GM18868 (cell line): ENCODE measurements around the gene ENOX2.
A peak's percentile ranks its signal among the peaks of the same experiment; 100 is the strongest.
"Not testable (repeated sequence)": the region's sequence is repeated elsewhere in the genome, so short reads cannot be mapped to it uniquely, and the experiment has no call there.

ENCODE experiments used
- ATAC-seq: cut with Tn5 transposase; IDR thresholded peaks from one replicate; pipeline ENCODE4 v1.9.1; 2021; ENCODE audit warnings: mild to moderate bottlenecking, moderate library complexity; ENCODE audit not compliant: unreplicated experiment

Gene ENOX2, protein sequence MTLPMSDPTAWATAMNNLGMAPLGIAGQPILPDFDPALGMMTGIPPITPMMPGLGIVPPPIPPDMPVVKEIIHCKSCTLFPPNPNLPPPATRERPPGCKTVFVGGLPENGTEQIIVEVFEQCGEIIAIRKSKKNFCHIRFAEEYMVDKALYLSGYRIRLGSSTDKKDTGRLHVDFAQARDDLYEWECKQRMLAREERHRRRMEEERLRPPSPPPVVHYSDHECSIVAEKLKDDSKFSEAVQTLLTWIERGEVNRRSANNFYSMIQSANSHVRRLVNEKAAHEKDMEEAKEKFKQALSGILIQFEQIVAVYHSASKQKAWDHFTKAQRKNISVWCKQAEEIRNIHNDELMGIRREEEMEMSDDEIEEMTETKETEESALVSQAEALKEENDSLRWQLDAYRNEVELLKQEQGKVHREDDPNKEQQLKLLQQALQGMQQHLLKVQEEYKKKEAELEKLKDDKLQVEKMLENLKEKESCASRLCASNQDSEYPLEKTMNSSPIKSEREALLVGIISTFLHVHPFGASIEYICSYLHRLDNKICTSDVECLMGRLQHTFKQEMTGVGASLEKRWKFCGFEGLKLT

DNA sequence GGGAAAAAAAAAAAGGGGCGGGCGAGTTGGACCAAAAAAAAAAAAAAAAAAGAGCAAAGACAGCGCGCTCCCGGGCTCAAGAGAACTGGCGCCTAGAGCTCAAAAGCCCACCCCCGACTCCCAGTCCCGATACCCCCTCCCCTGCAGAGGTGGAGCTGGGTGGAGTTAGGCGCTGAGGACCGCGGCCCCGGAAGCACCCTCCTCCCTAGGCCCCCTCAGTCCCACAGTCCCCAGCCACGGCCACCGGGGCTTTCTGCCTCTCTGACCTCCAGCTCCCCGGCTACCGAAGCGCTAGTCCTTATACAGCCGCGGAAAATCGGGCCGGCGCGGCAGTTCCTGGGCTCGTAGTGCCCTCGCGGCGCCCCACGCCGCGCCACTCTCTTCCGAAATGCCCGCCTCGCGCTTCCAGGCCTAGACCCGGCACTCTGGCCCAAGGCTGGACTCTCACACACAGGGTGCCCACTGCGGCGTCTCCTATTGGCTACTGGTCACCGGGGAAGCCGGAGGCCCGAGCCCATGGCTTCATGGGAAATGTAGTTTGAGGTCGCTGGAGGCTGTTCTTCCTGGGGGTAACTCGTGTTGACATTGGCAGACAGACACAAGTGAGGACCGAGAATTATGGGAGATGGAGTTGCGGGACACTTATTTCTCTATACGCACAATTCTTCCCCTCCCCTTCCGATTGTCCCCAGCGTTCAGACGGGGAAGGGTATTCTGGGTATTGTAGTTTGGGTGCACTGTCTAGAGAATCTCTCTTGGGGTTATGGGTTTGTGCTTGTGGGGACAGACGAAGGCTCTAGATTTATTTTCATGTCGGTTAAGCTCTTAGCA, at the start of gene ENOX2:
TSS of gene ENOX2 (minus strand) at position 427 of the 831 bp plus-strand sequence. CDS start 199,993 bp downstream, outside the sequence.
- ATAC-seq, result peak; percentile 98

DNA sequence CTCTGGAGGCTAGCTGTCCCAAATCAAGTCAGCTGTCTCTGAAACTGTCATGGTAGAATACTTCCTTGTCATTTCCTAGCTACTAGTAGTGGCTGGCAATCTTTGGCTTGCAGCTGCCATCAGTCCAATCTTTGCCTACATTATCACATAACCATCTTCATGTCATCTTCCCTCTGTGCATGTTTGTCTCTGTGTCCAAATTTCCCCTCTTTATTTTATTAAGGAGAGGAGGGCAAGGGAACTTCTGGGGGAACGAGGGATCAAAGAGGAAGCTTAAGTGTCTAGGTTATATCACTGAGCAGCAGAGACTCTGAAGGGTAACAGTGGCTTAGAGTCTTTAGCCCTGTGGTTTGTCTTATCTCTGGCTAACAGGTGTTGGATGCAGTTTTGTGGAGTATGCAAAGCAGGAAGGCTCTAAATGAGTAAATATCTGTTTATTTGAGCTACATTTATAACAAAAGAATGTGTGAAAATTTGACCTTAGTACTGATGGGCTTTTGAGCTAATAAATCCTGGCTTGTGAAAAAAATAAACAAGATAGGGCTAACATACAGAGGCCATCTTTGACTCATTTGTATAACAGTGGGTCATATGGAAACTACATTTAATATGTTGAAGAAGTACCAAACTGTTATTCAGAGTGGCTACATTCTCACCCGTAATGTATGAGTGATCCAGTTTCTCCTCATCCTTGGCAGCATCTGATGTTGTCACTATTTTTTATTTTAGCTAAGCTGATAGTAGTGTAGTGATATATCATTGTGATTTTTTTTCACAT, 49.4 kb upstream of the ENOX2 start:
- peak; percentile 97 for ATAC-seq

DNA sequence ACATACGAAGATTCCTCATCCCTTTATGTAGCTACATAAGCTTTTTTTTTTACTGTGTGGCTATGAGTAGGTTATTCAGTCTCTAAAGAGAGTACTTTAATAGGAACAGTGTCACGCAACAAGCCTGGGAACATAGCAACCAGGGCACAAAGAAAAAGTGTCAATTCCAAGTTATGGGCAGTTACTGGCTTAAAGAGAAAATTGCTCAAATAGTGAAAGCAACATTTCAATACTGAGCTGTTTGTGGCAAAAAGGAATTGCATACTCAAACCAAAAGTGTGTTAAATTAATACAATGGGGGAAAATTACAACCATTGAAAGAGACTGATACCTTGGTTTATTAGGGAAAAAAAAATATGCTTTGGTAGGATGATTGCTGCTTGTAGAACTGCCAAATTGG, 41.2 kb upstream of the ENOX2 start:
- no peak for ATAC-seq

DNA sequence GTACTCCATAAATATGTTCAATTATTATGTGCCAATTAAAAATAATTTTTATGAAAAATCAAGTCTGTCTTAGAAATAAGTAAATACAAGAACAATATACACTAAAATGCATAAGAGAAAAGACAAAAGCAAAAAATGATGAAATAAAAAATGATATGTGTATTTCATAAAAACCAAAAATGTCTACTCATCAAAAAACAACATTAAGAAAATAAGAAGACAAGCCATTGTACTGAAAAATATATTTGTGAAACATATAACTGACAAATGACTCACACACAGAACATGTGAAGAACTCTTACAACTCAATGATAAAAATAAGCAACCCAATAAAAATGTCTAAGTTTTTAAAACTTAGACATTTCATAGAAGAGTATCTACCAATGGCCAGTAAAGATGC, 34.1 kb upstream of the ENOX2 start:
- no peak for ATAC-seq

DNA sequence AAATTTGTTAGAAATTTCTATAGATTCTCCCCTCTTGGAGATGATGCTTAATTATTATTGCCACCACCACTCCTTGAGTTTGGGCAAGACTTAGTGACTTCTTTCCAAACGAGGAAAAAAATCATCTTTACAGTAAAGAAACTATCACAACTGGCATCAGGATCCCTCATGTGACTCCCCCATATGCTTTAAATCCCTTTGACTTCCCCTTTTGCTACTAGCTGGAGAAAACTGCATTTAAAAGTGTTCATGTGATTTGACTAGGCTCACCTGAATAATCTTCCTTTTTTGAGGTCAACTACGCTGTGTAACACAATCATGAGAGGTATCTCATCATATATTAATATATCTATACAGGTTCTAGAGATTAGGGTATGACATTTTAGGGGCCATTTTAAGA, 30.3 kb upstream of the ENOX2 start:
- no peak for ATAC-seq

DNA sequence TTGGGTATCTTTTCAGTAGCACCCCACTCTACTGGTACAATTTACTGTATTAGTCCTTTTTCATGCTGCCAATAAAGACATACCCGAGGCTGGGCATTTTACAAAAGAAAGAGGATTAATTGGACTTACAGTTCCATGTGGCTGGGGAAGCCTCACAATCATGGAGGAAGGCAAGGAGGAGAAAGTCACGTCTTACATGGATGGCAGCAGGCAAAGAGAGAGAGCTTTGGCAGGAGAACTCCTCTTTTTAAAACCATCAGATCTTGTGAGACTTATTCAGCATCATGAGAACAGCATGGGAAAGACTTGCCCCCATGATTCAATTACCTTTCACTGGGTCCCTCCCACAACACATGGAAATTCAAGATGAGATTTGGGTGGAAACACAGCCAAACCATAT, 17.4 kb upstream of the ENOX2 start:
- not testable (repeated sequence) for ATAC-seq

DNA sequence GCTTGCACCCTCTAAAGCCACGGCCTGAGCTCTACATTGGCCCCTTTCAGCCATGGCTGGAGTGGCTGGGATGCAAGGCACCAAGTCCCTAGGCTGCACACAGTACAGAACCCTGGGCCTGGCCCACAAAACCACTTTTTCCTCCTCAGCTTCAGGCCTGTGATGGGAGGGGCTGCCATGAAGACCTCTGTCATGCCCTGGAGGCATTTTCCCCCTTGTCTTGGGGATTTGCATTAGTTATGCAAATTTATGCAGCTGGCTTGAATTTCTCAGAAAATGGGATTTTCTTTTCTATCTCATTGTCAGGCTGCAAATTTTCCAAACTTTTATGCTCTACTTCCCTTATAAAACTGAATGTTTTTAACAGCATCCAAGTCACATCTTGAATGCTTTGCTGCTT, 16.7 kb upstream of the ENOX2 start:
- ATAC-seq, result not testable (repeated sequence)

DNA sequence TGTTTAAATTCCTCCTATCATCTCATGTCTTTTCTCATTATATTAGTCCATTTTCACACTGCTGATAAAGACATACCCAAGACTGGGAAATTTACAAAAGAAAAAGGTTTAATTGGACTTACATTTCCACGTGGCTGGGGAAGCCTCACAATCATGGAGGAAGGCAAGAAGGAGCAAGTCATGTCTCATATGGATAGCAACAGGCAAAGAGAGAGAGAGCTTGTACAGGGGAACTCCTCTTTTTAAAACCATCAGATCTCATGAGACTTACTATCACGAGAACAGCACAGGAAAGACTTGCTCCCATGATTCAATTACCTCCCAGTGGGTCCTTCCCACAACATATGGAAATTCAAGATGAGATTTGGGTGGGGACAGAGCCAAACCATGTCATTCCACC, 15.5 kb upstream of the ENOX2 start:
- not testable (repeated sequence) for ATAC-seq

DNA sequence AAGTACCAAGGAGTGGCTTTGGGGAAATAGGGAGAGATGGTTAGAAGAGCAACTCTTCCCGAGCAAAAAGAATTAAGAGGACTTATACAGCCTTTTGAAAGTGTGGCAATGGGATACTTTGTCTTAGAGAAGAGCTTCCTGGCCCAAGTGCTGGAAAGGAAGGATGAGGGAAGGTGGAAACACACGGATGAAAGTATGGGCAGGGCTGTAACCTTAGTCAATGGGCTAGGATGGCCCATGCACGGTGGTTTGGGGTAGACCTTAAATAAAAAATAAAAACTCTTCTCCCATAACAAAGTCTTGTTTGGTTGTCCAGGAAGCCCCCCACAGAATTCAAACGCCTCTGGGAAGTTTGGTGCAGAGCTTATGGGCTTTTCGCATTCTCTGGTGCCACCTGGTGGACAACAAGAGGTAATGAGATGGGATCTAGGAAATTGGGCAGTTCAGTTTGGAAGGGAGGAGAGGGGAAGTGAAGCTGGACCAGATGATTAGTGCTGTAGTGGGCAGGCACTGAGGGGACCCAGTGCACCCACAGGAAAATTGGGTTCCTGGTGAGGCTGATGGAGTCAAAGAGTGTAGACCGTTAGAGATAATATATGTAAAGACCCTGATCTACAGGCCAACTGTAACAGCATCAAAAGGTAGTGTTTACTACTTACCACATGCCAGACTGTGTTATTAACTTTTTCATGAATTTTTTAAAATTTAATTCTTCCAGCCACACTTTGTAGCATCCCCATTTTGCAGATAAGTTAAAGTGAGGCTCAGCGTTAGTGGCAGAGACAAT, 13.8 kb upstream of the ENOX2 start:
- ATAC-seq, result peak; percentile 62

DNA sequence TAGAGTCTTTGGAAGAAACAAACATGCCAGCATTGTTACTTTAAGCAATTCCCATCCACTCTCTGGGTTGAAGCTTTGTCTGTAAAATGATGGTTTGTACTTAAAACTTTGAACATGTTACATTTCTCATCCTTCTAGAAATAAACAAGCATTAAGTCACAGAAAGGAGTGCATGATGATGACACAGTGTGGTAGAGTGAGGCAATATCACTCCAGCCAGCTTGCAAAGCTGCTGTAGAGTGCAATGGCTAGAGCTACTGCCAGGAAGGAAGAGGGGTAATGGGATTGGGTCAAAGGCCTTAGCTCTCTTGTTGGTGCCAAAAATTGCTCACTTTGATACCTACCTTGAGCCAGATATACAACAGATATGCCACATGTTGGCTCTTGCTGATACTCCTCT, 12.3 kb upstream of the ENOX2 start:
- ATAC-seq, result no peak

DNA sequence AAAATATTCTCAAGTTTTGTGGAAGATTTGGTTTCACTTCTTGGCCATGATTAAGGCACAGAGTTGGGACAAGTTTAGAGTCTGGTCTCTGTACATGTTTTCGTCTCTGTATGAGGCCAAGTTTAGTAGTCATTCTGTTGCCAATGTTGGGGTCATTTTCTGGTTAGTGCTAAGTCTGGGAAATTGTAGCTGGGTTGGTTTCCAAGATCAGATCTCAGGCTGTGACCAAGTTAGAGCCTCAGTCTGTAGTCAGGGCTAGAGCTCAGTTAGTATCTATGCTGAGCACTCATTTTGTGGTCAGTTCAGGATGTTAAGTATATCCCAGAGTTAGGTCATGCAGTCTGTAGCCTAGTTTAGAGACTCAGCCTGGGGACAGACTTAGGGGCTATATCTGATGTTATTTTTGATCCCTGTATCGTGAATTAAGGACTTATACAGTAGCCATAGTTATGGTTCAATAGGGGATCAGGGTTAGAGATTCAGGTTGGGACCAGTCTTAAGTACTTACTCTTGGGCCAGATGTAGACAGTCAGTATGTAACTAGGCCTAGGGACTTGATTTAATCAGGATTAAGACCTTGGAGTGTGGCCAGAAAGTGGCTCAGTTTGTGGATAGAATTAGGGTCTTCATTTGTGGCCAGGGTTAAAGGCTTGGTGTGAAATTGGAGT, 6.6 kb upstream of the ENOX2 start:
- no peak for ATAC-seq

DNA sequence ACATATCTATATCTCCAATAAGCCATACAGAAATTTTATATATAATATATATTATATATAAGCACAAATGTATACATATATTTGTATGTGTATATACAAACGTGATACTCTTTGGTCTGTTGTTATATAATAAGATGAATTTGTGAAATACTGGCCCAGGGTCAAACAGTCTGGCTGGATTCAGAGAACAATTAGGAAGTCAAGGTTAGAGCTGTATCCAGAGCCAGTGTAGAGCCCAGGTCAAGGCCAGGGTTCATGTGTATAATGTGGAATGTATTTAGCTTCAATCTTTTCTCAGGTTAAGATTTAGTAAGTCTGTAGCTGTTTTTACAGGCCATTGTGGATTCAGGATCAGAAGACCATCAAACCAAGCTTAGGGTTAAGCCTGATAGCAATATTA, 3.8 kb upstream of the ENOX2 start:
- no peak for ATAC-seq

DNA sequence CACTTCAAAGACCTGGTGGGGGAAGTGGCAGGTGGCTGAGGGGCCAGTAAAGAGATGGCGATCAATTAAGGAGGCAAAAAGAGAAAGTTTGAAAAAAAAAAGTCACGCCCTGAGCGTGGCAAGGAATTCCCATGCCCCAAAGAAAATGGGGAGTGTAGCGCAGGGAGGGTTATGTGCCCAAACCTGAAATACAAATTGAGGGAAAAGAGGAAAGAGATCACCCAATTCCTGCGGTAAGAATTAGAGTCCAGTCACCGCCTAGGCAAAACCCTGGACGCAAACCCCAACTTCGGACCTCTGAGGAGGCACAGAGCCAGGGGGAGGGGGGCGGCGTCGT, 595 bp downstream of the ENOX2 start:
- ATAC-seq, result no peak

DNA sequence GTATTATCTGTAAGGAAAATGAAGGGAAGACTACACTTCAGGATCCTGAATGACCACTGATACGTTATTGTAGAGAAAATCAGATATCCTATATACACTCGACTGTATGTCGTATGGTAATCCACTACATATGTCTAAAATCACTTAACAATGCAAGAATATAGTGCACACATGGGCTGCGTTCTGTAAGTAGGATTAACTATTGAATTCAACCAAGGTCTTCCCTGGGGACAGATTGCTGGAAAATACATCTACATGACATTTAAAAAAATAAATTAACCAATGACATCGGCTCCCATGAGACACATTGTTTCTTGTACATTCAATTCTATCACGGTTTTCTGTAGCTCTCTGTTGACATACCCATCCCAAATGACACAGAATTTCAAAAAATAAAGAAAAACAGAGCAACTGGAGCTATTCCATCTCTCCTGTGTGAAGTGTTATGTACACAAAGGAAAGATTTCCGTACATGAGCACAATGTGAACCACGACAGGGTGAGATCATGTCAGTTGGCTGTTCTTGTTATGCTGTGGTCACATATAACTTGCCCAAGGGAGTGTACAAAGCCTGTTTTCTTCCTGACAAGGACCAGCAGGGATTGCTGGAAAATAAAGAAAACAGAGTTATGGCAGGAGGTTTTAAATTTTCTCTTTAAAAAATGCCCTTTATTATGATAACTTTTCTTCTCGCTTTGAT, 6.1 kb downstream of the ENOX2 start:
- ATAC-seq, result no peak

DNA sequence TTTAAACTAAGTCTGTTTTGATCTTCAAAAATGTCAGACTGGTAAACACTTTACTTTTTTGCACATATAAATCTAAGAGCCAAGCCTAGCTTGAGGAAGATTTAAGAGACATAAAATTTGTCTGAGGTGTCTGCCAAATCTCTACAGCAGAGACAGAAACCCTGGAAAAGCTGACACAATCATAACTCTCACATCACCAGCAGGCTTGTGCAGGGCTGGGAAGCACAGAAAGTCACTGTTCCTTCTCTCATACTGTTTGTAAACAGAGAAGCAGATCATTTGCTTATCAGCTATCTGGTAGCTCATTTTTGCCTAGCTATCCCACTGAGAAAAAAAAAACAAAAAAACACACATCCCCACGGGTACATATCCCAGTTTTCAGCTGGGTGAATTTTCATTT, 7.0 kb downstream of the ENOX2 start:
- no peak for ATAC-seq

DNA sequence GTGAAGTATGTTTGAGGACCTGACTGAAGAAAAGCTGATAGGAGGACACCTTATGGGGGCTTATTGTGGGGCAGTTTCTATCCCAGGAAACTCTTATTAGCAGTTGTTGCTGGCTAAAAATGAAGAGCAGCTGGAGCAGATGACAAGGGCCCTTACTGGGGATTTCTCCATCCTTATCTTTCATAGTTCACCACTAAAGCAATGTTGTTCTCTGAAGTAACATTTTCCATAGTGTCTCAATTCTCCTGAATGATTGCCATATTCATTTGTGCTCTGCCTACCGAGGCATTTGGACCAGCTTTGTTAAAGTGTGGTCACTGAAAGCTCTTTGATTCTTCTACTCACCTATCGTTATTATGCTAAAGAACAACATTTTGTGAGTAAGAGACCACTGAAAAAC, 7.7 kb downstream of the ENOX2 start:
- no peak for ATAC-seq

DNA sequence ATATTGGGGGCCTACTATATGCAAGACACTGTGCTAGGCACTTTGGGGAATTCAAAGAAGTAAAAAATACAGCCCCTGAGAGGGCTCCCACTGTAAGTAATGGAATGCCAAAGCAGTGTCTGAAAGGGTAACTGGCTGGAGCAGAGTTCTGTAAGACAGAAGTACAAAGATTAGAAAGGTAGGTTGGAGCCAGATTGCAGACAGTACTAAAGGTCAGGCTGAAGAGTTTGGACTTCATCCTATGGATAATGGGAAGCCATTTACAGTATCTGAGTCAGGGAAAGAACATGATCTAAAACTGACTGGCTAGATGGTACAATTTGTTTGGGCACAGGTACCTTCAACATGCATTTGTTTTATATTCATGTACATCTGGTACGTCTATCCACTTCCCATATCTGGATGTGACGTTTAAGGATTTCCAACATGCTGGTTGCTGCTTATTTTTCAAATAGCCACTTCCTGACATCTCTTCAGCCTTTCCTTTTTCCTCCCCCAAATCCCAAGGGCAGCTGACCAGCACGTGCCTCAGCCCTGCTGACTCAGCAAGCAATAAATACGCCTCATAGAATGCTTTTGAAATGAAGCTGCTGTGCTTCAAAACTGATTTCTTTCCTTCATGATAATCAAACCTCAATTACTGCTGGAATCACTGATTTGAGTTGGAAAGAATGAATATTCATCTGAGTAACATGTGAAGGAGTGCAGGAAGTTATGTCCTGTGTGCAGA, 9.5 kb downstream of the ENOX2 start:
- no peak for ATAC-seq

DNA sequence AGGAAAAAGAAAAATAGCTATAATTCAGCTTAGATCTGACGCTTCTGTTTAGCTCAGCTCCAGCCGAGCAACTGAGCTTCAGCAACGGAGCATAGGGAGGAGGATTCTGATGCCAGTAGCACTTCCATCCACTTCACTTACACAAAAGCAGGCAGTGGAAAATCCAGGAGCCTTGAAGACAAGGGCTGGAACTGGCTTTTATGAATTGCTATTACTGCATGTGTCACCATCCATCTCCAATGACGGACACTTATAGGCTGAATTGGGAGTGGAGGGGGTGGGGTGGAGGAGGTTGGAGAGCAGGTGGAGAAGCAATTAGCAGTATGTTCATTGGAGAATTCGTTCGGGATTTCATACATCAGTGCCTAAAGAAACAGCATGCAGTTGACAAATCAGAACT, 15.6 kb downstream of the ENOX2 start:
- no peak for ATAC-seq

DNA sequence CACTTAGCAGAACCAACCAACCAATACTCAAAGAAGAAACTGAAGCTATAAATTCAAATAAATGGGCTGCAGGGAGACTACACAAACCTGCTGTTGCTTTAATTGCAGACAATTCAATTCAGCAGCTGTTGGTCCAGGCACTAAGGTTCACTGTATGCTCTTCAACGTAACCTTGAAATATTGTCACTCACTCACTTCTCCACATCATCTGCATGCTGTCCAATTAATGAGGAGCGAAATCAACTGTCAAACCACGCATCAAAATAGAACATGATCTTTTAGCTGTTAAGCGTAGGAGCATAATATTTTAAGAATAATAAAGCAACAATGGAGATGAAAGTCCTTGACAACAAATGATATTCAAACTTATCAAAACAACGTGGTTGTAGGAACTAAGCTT, 17.0 kb downstream of the ENOX2 start:
- no peak for ATAC-seq
